ENCODE data around the gene APOBEC4. TPM values are rescaled to one million over a fixed set of nuclear protein-coding genes. Genes with fewer than 3 reads are reported as not detected.

Gene APOBEC4
- total and polyA plus RNA-seq, 2 experiments from 2014 or later, result 0.37 TPM; not detected in 1

GRCh38 chr1:183653876-183654451, 848 bp upstream of the APOBEC4 start:
- Histone ChIP-seq H3K27ac (peak overlapping the region; percentile 71), H3K9me2 (replicated peaks; ENCODE audit: insufficient read depth) (no peaks in the 10 kb centered on the region), H3K79me2 (peaks cover 2% of the 10 kb centered on the region), H4K20me1 (ENCODE audit: insufficient read depth, poor library complexity, severe bottlenecking) (no peaks in the 10 kb centered on the region), H3K4me2 (no peak overlapping the region), H3K27me3 (no peaks in the 10 kb centered on the region), H3K36me3 (replicated peaks; ENCODE audit: insufficient read depth, low read depth) (no peaks in the 10 kb centered on the region), H3K9me3 (ENCODE audit: low read depth) (no peaks in the 10 kb centered on the region), H2AFZ (no peak overlapping the region), H3K4me3 (no peak overlapping the region), H3K4me1 (ENCODE audit: insufficient read depth) (peaks cover 18% of the 10 kb centered on the region)
- WGBS (ENCODE audit: low lambda C conversion rate, missing lambda C conversion rate), result 81% methylated on average over 4 of the region's 4 CpGs
- TF ChIP-seq CTCF (IDR thresholded peaks at IDR 0.05; ENCODE audit: poor library complexity) (no peak), EZH2 (IDR thresholded peaks at IDR 0.05; ENCODE audit: borderline replicate concordance) (no peak), EZH2phosphoT487 (IDR thresholded peaks at IDR 0.05; ENCODE audit: low read depth, severe bottlenecking, unreplicated experiment) (no peak)
- no peak for DNase-seq (ENCODE audit: low spot score)

DNA sequence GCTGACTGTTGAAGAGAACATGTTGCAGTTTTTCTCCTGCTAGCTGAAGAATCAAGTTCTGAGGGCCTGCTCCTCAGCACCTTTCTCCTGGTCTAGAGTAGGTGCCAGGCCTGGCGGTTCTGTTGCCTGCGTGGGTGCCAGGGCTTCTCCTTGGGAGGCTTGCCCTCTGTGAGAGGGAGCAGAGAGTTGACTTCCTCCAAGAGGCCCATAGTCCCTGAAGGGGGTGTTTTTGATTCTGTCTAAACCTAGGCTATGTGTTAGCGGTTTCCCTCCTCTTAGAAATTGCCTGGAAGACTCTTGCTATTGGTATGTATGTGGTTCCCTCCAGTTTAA, 312 bp upstream of the APOBEC4 start:
- no peak overlapping the region for H2AFZ ChIP-seq
- H3K27ac ChIP-seq, result peak overlapping the region; percentile 71
- peaks cover 2% of the 10 kb centered on the region for H3K79me2 ChIP-seq
- H4K20me1 ChIP-seq (ENCODE audit: insufficient read depth, poor library complexity, severe bottlenecking), result no peaks in the 10 kb centered on the region
- no peak for DNase-seq (ENCODE audit: low spot score)
- no peaks in the 10 kb centered on the region for H3K27me3 ChIP-seq
- TF ChIP-seq EZH2phosphoT487 (IDR thresholded peaks at IDR 0.05; ENCODE audit: low read depth, severe bottlenecking, unreplicated experiment) (no peak), CTCF (IDR thresholded peaks at IDR 0.05; ENCODE audit: poor library complexity) (no peak), EZH2 (IDR thresholded peaks at IDR 0.05; ENCODE audit: borderline replicate concordance) (no peak)
- H3K9me2 ChIP-seq (replicated peaks; ENCODE audit: insufficient read depth), result no peaks in the 10 kb centered on the region
- no peaks in the 10 kb centered on the region for H3K9me3 ChIP-seq (ENCODE audit: low read depth)
- WGBS (ENCODE audit: low lambda C conversion rate, missing lambda C conversion rate), result 91% methylated on average over 3 of the region's 3 CpGs
- H3K4me3 ChIP-seq, result no peak overlapping the region
- H3K36me3 ChIP-seq (replicated peaks; ENCODE audit: insufficient read depth, low read depth), result no peaks in the 10 kb centered on the region
- H3K4me1 ChIP-seq (ENCODE audit: insufficient read depth), result peaks cover 18% of the 10 kb centered on the region
- no peak overlapping the region for H3K4me2 ChIP-seq

- WGBS (ENCODE audit: low lambda C conversion rate, missing lambda C conversion rate), result 89% methylated on average over 1 of the region's 1 CpG
- peak overlapping the region; percentile 71 for H3K27ac ChIP-seq
Measured at GRCh38 chr1:183652107-183652506, 1.0 kb downstream of the APOBEC4 start.

DNA sequence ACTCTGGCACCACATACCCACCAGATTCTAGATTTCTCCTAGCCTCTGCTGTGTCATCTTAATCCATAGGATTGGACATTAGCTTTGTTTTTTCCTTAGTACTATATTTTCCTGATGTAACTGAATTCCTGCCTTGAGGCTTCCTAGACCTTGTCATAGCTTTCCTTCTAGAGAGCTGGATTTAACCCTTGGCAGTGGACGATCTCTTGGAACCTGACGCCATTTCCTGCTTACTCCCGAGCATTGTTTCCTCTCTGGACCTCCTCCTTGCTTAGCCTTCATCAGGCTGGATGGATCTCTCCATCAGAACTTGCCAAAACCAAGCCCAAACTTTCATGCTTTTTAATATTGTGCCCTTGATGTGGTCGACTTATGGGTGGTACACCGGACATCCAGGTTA, 1.5 kb downstream of the APOBEC4 start:
- peaks cover 4% of the 10 kb centered on the region for H3K79me2 ChIP-seq
- H3K4me2 ChIP-seq, result no peak overlapping the region
- H3K27ac ChIP-seq, result peak overlapping the region; percentile 71
- DNase-seq (ENCODE audit: low spot score), result no peak
- H3K4me3 ChIP-seq, result no peak overlapping the region
- WGBS (ENCODE audit: low lambda C conversion rate, missing lambda C conversion rate), result 91% methylated on average over 5 of the region's 5 CpGs
- H3K36me3 ChIP-seq (replicated peaks; ENCODE audit: insufficient read depth, low read depth), result no peaks in the 10 kb centered on the region
- H3K9me3 ChIP-seq (ENCODE audit: low read depth), result no peaks in the 10 kb centered on the region
- no peaks in the 10 kb centered on the region for H4K20me1 ChIP-seq (ENCODE audit: insufficient read depth, poor library complexity, severe bottlenecking)
- no peak overlapping the region for H2AFZ ChIP-seq
- H3K9me2 ChIP-seq (replicated peaks; ENCODE audit: insufficient read depth), result no peaks in the 10 kb centered on the region
- peaks cover 18% of the 10 kb centered on the region for H3K4me1 ChIP-seq (ENCODE audit: insufficient read depth)
- TF ChIP-seq EZH2phosphoT487 (IDR thresholded peaks at IDR 0.05; ENCODE audit: low read depth, severe bottlenecking, unreplicated experiment) (no peak), EZH2 (IDR thresholded peaks at IDR 0.05; ENCODE audit: borderline replicate concordance) (no peak), CTCF (IDR thresholded peaks at IDR 0.05; ENCODE audit: poor library complexity) (no peak)
- no peaks in the 10 kb centered on the region for H3K27me3 ChIP-seq

More at GRCh38 chr1:183652107-183652506, 1.0 kb downstream of the APOBEC4 start:
- Histone ChIP-seq H3K27me3 (no peaks in the 10 kb centered on the region), H3K4me1 (ENCODE audit: insufficient read depth) (peaks cover 18% of the 10 kb centered on the region), H2AFZ (no peak overlapping the region), H3K9me3 (ENCODE audit: low read depth) (no peaks in the 10 kb centered on the region), H3K79me2 (peaks cover 4% of the 10 kb centered on the region), H4K20me1 (ENCODE audit: insufficient read depth, poor library complexity, severe bottlenecking) (no peaks in the 10 kb centered on the region), H3K9me2 (replicated peaks; ENCODE audit: insufficient read depth) (no peaks in the 10 kb centered on the region), H3K36me3 (replicated peaks; ENCODE audit: insufficient read depth, low read depth) (no peaks in the 10 kb centered on the region), H3K4me3 (no peak overlapping the region), H3K4me2 (peak overlapping the region; percentile 47)
- no peak for TF ChIP-seq EZH2phosphoT487 (IDR thresholded peaks at IDR 0.05; ENCODE audit: low read depth, severe bottlenecking, unreplicated experiment)
- no peak for DNase-seq (ENCODE audit: low spot score)

All from hepatocyte (in vitro differentiated cells).